ENCODE results near the gene FUT2.

DNA sequence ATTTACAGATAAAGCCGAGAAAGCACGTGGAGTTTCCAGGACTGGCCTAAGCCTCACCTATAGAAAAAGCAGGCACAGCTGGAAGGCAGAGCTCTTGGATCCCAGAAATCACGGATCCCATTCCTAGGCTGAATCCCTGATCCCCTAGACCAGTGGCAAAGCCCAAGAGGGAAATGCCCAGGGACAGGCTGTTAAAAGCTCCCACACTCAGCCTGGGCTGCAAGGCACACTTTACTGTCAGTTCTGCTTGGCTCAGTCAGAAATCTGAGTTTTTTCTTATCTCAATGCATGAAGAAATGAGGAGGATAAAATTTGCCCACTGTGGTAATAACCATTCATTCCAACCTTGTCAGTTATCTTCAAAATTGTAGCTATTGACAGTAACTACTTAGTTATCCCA, 8.0 kb upstream of the FUT2 start:
- no peak for TF ChIP-seq CTCF (IDR thresholded peaks at IDR 0.05)
- TF ChIP-seq POLR2AphosphoS5 (IDR thresholded peaks at IDR 0.05): no peak
- no peak for TF ChIP-seq POLR2A (IDR thresholded peaks at IDR 0.05; ENCODE audit: low read depth)

All from esophagus muscularis mucosa (tissue), 3 donors.